Stomach (tissue), 9 donors: ENCODE data around the gene MACO1. TPM values are rescaled to one million over a fixed set of nuclear protein-coding genes. Genes with fewer than 3 reads are reported as not detected.

Experiments used
- DNase-seq, 2 donors: peaks; one replicate each; pipeline versions ENCODE4 v3.0.0 to v3.0.0-alpha.2; 2013 to 2019
- H3K27ac ChIP-seq, 5 donors: fragments of 200-600 bp in 4 of 5; sonication (generic) in 4 of 5; one replicate each; pipeline ENCODE4 v1.5.1; 2013 to 2019; ENCODE audit warnings: mild to moderate bottlenecking in 1 of 5, moderate library complexity in 1 of 5
- H3K27me3 ChIP-seq, 3 donors: fragments of 200-600 bp; sonication (generic); one replicate each; pipeline ENCODE4 v1.5.1; 2017 to 2019; ENCODE audit warnings: mixed run types in 1 of 3
- H3K36me3 ChIP-seq, 4 donors: fragments of 200-600 bp; sonication (generic); 1 replicate in 3 of 4; 2 replicates in 1 of 4; pipeline ENCODE4 v1.5.1; 2016 to 2019
- H3K4me1 ChIP-seq, 4 donors: fragments of 200-600 bp; sonication (generic); one replicate each; pipeline ENCODE4 v1.5.1; 2016 to 2019
- H3K4me3 ChIP-seq, 4 donors: fragments of 200-600 bp; sonication (generic) in 3 of 4; one replicate each; pipeline ENCODE4 v1.5.1; 2016 to 2019; ENCODE audit warnings: mild to moderate bottlenecking in 1 of 4
- H3K9me3 ChIP-seq, 4 donors: fragments of 200-600 bp; sonication (generic); one replicate each; pipeline ENCODE4 v1.5.1; 2016 to 2019
- EP300 ChIP-seq: sonication (generic); formaldehyde crosslinking; IDR thresholded peaks from one replicate; pipeline ENCODE4 v1.6.1; 2017; ENCODE audit warnings: antibody characterized with exemption
- POLR2A ChIP-seq, 4 donors: fragments of 450-650 bp; IDR thresholded peaks; one replicate each; pipeline ENCODE4 v1.6.1; 2016; ENCODE audit warnings: antibody characterized with exemption in 4 of 4, control low read depth in 2 of 4, mild to moderate bottlenecking in 1 of 4, moderate library complexity in 1 of 4
- POLR2AphosphoS5 ChIP-seq, 3 donors: sonication (generic); formaldehyde crosslinking; IDR thresholded peaks; one replicate each; pipeline ENCODE4 v1.6.1; 2016; ENCODE audit warnings: antibody characterized with exemption in 3 of 3
- WGBS, 5 donors: extraction: QIAGEN DNeasy Blood & Tissue Kit in 3 of 5; methylation state at CpG; one replicate each; pipeline versions ENCODE4 v1.1.5 to v1.1.7; 2013 to 2018; 5-methylcytosine and 5-hydroxymethylcytosine counted together
- intact Hi-C: fragments of 100-400 bp; cut with DNase I; formaldehyde crosslinking; loops from one replicate; pipeline ENCODE4 v1.15.1; 2023; ENCODE audit warnings: low total_unique reads
- polyA plus RNA-seq, 3 donors: library from polyadenylated mRNA; stranded (reverse); fragments of 200-250 nt; gene quantifications; one replicate each; pipeline ENCODE4 v1.2.3, GENCODE V29; 2013
- total RNA-seq, 5 donors: library from RNA; depleted of rRNA; stranded (reverse); fragments of >200 nt; gene quantifications; one replicate each; pipeline versions ENCODE4 v1.1.0 to v1.2.3, GENCODE V29; 2014 to 2016
- TF ChIP-seq, protein P1 (sequence below), 7 experiments: fragments of 450-650 bp in 4 of 7; fragments of 200-600 bp in 3 of 7; sonication (generic) in 3 of 7; IDR thresholded peaks; one replicate each; pipeline ENCODE4 v1.5.1; 2016 to 2019; ENCODE audit warnings: antibody characterized with exemption in 7 of 7, control low read depth in 2 of 7, mild to moderate bottlenecking in 1 of 7
- donor health status: healthy with polysubstance abuse.
- donor health status: Bipolar disorder and iron deficiency.
- donor health status: healthy.

The MACO1 gene
- total and polyA plus RNA-seq, 8 donors = 4.9 to 19.8 (median 11.3) TPM

DNA sequence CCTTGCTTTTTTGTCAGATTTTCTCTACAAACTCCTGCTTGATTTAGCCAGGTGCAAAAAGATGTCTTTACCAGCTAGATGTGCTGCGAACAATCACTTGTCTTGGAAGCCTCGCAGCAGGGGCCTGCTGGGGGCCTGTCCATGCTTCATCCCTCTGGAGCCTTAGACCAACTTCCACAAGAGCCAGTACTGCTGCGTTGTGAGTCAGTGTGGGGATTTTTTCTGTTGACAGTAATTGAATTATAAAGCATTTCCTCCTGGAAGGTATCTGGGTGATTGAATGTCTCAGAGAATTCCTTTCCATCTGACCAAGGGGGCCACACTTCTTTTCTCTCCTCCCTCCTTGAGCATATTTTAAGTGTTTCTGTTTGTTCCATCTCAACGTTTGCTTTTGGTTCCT, 72.3 kb downstream of the MACO1 start:
- intact Hi-C loops = no loop called here
- Histone ChIP-seq H3K36me3 (peaks cover 0 to 31% (median 24%) of the 10 kb centered on the region in 4 donors), H3K4me3 (no peak overlapping the region), H3K27ac (peak overlapping the region in 2 of 5 donors; percentile 9 to 57), H3K4me1 (peaks cover 0 to 20% (median 11%) of the 10 kb centered on the region in 4 donors), H3K27me3 (no peaks in the 10 kb centered on the region), H3K9me3 (no peaks in the 10 kb centered on the region)
- 56 to 67% (median 60%) methylated on average over 4 of the region's 4 CpGs for WGBS, 5 donors
- TF ChIP-seq, protein P1, sequence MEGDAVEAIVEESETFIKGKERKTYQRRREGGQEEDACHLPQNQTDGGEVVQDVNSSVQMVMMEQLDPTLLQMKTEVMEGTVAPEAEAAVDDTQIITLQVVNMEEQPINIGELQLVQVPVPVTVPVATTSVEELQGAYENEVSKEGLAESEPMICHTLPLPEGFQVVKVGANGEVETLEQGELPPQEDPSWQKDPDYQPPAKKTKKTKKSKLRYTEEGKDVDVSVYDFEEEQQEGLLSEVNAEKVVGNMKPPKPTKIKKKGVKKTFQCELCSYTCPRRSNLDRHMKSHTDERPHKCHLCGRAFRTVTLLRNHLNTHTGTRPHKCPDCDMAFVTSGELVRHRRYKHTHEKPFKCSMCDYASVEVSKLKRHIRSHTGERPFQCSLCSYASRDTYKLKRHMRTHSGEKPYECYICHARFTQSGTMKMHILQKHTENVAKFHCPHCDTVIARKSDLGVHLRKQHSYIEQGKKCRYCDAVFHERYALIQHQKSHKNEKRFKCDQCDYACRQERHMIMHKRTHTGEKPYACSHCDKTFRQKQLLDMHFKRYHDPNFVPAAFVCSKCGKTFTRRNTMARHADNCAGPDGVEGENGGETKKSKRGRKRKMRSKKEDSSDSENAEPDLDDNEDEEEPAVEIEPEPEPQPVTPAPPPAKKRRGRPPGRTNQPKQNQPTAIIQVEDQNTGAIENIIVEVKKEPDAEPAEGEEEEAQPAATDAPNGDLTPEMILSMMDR (IDR thresholded peaks at IDR 0.05) = no peak
- TF ChIP-seq POLR2AphosphoS5 (IDR thresholded peaks at IDR 0.05) (no peak), POLR2A (IDR thresholded peaks at IDR 0.05) (no peak), EP300 (no peak)
- DNase-seq = no peak

DNA sequence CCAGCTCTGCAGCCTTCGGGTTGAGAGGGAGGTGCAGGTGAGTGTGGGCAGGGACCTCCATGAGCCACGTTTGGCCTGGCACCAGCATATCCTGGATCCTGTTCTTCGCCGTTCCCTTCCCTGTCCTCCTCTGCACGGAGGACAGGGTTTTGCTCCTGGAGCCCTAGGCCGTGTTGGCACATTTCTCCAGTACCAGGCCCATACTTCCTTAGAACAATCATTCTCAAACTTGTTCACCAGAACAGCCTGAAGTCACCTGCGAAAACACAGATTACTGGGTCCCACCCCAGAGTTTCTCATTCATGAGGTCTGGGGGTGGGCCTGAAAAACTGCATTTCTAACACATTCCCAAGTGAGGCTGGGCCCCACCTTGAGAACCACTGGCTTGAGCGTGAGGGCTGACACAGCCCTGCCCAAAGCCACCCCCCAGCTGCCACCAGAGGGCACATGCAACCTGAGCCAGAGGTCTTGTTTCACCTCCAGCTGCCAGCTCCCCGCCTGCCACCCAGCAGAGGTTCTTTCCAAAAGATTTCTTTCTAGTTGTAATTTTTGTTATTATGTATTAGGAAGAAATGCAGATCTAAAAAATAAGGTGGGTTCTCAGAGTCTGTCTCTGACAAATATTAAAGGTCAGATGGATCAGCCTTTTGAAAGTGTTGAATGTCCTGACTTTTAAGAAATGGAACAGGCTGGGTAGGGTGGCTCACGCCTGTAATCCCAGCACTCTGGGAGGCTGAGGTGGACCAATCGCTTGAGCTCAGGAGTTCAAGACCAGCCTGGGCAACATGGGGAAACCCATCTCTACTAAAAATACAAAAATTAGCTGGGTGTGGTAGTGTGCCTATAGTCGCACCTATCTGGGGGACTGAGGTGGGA, 73.1 kb downstream of the MACO1 start:
- Histone ChIP-seq H3K27me3 (no peaks in the 10 kb centered on the region), H3K4me1 (peaks cover 0 to 20% (median 11%) of the 10 kb centered on the region in 4 donors), H3K27ac (peak overlapping the region in 3 of 5 donors; percentile 9 to 57 (median 18)), H3K36me3 (peaks cover 0 to 22% (median 15%) of the 10 kb centered on the region in 4 donors), H3K4me3 (no peak overlapping the region), H3K9me3 (no peaks in the 10 kb centered on the region)
- peak; percentile 79 to 87 for DNase-seq
- WGBS, 5 donors = 48 to 71% (median 54%) methylated on average over 6 to 12 of the region's 12 CpGs
- TF ChIP-seq POLR2A (IDR thresholded peaks at IDR 0.05) (no peak), POLR2AphosphoS5 (IDR thresholded peaks at IDR 0.05) (no peak), EP300 (no peak)
- TF ChIP-seq, protein P1 (IDR thresholded peaks at IDR 0.05) = peak in 5 of 7 experiments; percentile 32 to 67 (median 57)
- intact Hi-C loops = no loop called here

DNA sequence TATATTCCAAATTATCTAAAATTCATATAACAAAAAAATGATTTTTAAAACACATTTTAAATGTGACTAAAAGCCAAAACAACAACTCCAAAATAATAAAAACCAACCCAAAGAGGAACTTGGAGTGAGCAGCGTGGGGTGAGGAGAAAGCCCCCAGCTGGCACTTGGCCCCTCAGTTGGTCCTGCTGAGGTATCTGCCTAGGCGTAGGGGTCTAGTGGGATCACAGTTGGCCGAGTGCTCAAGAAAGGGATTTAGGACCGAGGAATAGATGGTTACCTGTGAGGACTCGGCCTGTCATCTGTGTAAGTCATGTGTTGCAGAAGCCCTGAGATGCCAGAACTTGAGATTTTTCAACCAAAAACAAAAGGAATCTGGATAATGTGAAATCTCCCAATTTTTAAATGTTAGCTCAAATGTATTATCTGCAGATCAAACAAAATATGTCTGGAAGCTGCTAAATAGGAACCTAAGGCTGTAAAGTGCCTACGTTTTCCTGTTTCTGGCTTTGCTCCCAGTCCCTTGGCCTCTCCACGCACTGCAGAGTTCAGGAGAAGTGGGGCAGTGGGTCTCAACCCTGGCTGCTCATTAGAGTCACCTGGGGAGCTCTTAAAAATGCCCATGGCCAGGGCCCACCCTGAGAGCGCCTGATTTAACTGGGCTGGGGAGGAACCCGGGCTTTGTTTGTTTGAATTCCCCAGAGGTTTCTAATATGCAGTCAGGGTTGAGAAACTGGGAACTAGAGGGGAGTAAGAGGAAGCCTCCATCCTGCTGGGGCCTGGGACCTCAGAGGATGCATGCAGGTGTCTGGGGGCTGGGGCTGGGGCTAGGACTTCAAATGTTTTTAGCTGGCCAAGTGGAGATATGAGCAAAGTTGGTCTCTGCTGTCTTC, 74.3 kb downstream of the MACO1 start:
- no peaks in the 10 kb centered on the region for H3K9me3 ChIP-seq
- WGBS, 5 donors = 64 to 71% (median 68%) methylated on average over 9 of the region's 9 CpGs
- H3K4me3 ChIP-seq = no peak overlapping the region
- DNase-seq = no peak
- peaks cover 0 to 11% (median 6%) of the 10 kb centered on the region in 4 donors for H3K36me3 ChIP-seq
- TF ChIP-seq POLR2A (IDR thresholded peaks at IDR 0.05) (no peak), POLR2AphosphoS5 (IDR thresholded peaks at IDR 0.05) (no peak), EP300 (no peak)
- TF ChIP-seq, protein P1 (IDR thresholded peaks at IDR 0.05) = no peak
- intact Hi-C loops = no loop called here
- H3K4me1 ChIP-seq = peaks cover 0 to 20% (median 11%) of the 10 kb centered on the region in 4 donors
- H3K27me3 ChIP-seq = no peaks in the 10 kb centered on the region
- H3K27ac ChIP-seq = no peak overlapping the region
